ENCODE results near the gene NEU3.
"Not testable (repeated sequence)": the region's sequence is repeated elsewhere in the genome, so short reads cannot be mapped to it uniquely, and the experiment has no call there.

- TF ChIP-seq CTCF (conservative IDR thresholded peaks at IDR 0.05); EZH2 (IDR thresholded peaks at IDR 0.05; ENCODE audit: low read depth): not testable (repeated sequence)
Measured at GRCh38 chr11:75041821-75042220, 53.1 kb downstream of the NEU3 start.

Measured in PC-9 (cell line).